Trophoblast cell (in vitro differentiated cells and primary cell): Measurements from ENCODE around the gene TIMM22.

Experiments used
- DNase-seq, 2 donors: peaks; one replicate each; pipeline ENCODE4 v3.0.0-alpha.2; 2016
- H2AFZ ChIP-seq: 2 replicates; pipeline ENCODE4 v1.6.1; 2013; ENCODE audit warnings: low read length, moderate library complexity, mild to moderate bottlenecking; ENCODE audit not compliant: insufficient read depth, poor library complexity
- H2AK5ac ChIP-seq: 2 replicates; pipeline ENCODE4 v1.6.1; 2013; ENCODE audit warnings: mild to moderate bottlenecking, low read length
- H2BK120ac ChIP-seq: 2 replicates; pipeline ENCODE4 v1.6.1; 2013; ENCODE audit warnings: low read length, mild to moderate bottlenecking, moderate library complexity; ENCODE audit not compliant: insufficient read depth, poor library complexity
- H2BK12ac ChIP-seq: 2 replicates; pipeline ENCODE4 v1.6.1; 2013; ENCODE audit warnings: mild to moderate bottlenecking, low read length, moderate library complexity
- H2BK5ac ChIP-seq: 2 replicates; pipeline ENCODE4 v1.6.1; 2013; ENCODE audit warnings: low read length, low read depth, moderate library complexity, mild to moderate bottlenecking; ENCODE audit not compliant: poor library complexity
- H3K14ac ChIP-seq: 2 replicates; pipeline ENCODE4 v1.6.1; 2013; ENCODE audit warnings: mild to moderate bottlenecking, low read length
- H3K18ac ChIP-seq: 2 replicates; pipeline ENCODE4 v1.6.1; 2013; ENCODE audit warnings: mild to moderate bottlenecking, low read length
- H3K23ac ChIP-seq: 2 replicates; pipeline ENCODE4 v1.6.1; 2013; ENCODE audit warnings: low read length
- H3K27ac ChIP-seq: 2 replicates; pipeline ENCODE4 v1.5.1; 2013; ENCODE audit warnings: low read depth, mild to moderate bottlenecking, inconsistent platforms, low read length, moderate library complexity
- H3K27me3 ChIP-seq: 2 replicates; pipeline ENCODE4 v1.6.1; 2013; ENCODE audit warnings: inconsistent platforms, mild to moderate bottlenecking, low read length, moderate library complexity; ENCODE audit not compliant: insufficient read depth
- H3K36me3 ChIP-seq, 2 experiments: 1 replicate in 1 of 2; 2 replicates in 1 of 2; pipeline ENCODE4 v1.6.1; 2013; ENCODE audit warnings: low read length in 2 of 2, mild to moderate bottlenecking in 2 of 2, moderate library complexity in 1 of 2; ENCODE audit not compliant: insufficient read depth in 2 of 2, control insufficient read depth in 1 of 2
- H3K4ac ChIP-seq: 2 replicates; pipeline ENCODE4 v1.6.1; 2013; ENCODE audit warnings: low read depth, mild to moderate bottlenecking, low read length, moderate library complexity
- H3K4me1 ChIP-seq, 2 experiments: 1 replicate in 1 of 2; 2 replicates in 1 of 2; pipeline ENCODE4 v1.6.1; 2013; ENCODE audit warnings: low read length in 2 of 2, mild to moderate bottlenecking in 2 of 2, moderate library complexity in 1 of 2; ENCODE audit not compliant: insufficient read depth in 2 of 2, control insufficient read depth in 1 of 2
- H3K4me2 ChIP-seq: 2 replicates; pipeline ENCODE4 v1.6.1; 2013; ENCODE audit warnings: inconsistent platforms, mild to moderate bottlenecking, low read length, moderate library complexity
- H3K4me3 ChIP-seq: 2 replicates; pipeline ENCODE4 v1.5.1; 2013; ENCODE audit warnings: mild to moderate bottlenecking, low read depth, low read length, inconsistent platforms
- H3K79me1 ChIP-seq: one replicate; pipeline ENCODE4 v1.6.1; 2013; ENCODE audit warnings: low read length
- H3K79me2 ChIP-seq: 2 replicates; pipeline ENCODE4 v1.6.1; 2013; ENCODE audit warnings: low read length, mild to moderate bottlenecking; ENCODE audit not compliant: control insufficient read depth, insufficient read depth, poor library complexity
- H3K9ac ChIP-seq: 2 replicates; pipeline ENCODE4 v1.6.1; 2013; ENCODE audit warnings: mild to moderate bottlenecking, low read length
- H3K9me3 ChIP-seq: 2 replicates; pipeline ENCODE4 v1.6.1; 2013; ENCODE audit warnings: low read depth, mild to moderate bottlenecking, control low read depth, inconsistent platforms, low read length; ENCODE audit not compliant: insufficient read depth
- H4K12ac ChIP-seq: 2 replicates; pipeline ENCODE4 v1.6.1; 2013; ENCODE audit warnings: low read depth, mild to moderate bottlenecking, low read length, moderate library complexity
- H4K8ac ChIP-seq: 2 replicates; pipeline ENCODE4 v1.6.1; 2013; ENCODE audit warnings: low read depth, mild to moderate bottlenecking, low read length, moderate library complexity
- H4K91ac ChIP-seq: one replicate; pipeline ENCODE4 v1.6.1; 2013; ENCODE audit warnings: low read depth, mild to moderate bottlenecking, low read length, moderate library complexity
- WGBS: extraction: QIAGEN DNeasy Blood & Tissue Kit; methylation state at CpG from one replicate; pipeline ENCODE4 v1.1.7; 2013; ENCODE audit warnings: missing lambda C conversion rate; ENCODE audit not compliant: insufficient read length, insufficient coverage; ENCODE audit errors: extremely low coverage; 5-methylcytosine and 5-hydroxymethylcytosine counted together

The TIMM22 gene

GRCh38 chr17:977166-977565 lies 19.8 kb upstream of the TIMM22 start:
- peaks cover 16% of the 10 kb centered on the region for H3K79me1 ChIP-seq
- H3K4me1 ChIP-seq = peaks cover 18 to 19% of the 10 kb centered on the region in 2 experiments
- H2AFZ ChIP-seq = no peak overlapping the region
- H3K4me3 ChIP-seq = no peak overlapping the region
- no peak overlapping the region for H3K23ac ChIP-seq
- H3K27ac ChIP-seq = no peak overlapping the region
- no peaks in the 10 kb centered on the region for H3K9me3 ChIP-seq
- no CpG with 5 or more reads among the region's 6 CpGs for WGBS
- peaks cover 31% of the 10 kb centered on the region for H3K79me2 ChIP-seq
- H2BK5ac ChIP-seq = no peak overlapping the region
- H4K91ac ChIP-seq = no peak overlapping the region
- no peak overlapping the region for H4K8ac ChIP-seq
- no peaks in the 10 kb centered on the region for H3K27me3 ChIP-seq
- peak overlapping the region; percentile 71 for H3K4ac ChIP-seq
- H3K4me2 ChIP-seq = peak overlapping the region; percentile 44
- no peak overlapping the region for H2BK120ac ChIP-seq
- no peak overlapping the region for H2AK5ac ChIP-seq
- no peak overlapping the region for H4K12ac ChIP-seq
- H3K18ac ChIP-seq = no peak overlapping the region
- no peak overlapping the region for H2BK12ac ChIP-seq
- no peak for DNase-seq
- no peak overlapping the region for H3K9ac ChIP-seq
- H3K14ac ChIP-seq = no peak overlapping the region
- peaks cover 0 to 2% of the 10 kb centered on the region in 2 experiments for H3K36me3 ChIP-seq

GRCh38 chr17:978103-979093 lies 18.5 kb upstream of the TIMM22 start:
- Histone ChIP-seq H4K8ac (peak overlapping the region; percentile 80), H3K4me3 (peak overlapping the region; percentile 87), H3K4ac (peak overlapping the region; percentile 99), H4K12ac (peak overlapping the region; percentile 58), H3K36me3 (peaks cover 0 to 2% of the 10 kb centered on the region in 2 experiments), H3K27ac (peak overlapping the region; percentile 75), H3K9me3 (no peaks in the 10 kb centered on the region), H3K27me3 (no peaks in the 10 kb centered on the region), H2BK5ac (peak overlapping the region; percentile 87), H3K23ac (no peak overlapping the region), H3K9ac (peak overlapping the region; percentile 83), H2AFZ (peak overlapping the region; percentile 86), H3K14ac (peak overlapping the region; percentile 87), H4K91ac (peak overlapping the region; percentile 94), H3K4me1 (peaks cover 11 to 15% of the 10 kb centered on the region in 2 experiments), H3K79me2 (peaks cover 29% of the 10 kb centered on the region), H2AK5ac (no peak overlapping the region), H3K18ac (peak overlapping the region; percentile 94), H3K4me2 (peak overlapping the region; percentile 77), H2BK120ac (peak overlapping the region; percentile 90), H2BK12ac (peak overlapping the region; percentile 8), H3K79me1 (peaks cover 16% of the 10 kb centered on the region)
- DNase-seq = no peak
- no CpG with 5 or more reads among the region's 72 CpGs for WGBS

GRCh38 chr17:979212-979538 lies 17.8 kb upstream of the TIMM22 start:
- H3K9ac ChIP-seq = peak overlapping the region; percentile 97
- H3K4me1 ChIP-seq = peaks cover 11 to 15% of the 10 kb centered on the region in 2 experiments
- no CpG with 5 or more reads among the region's 42 CpGs for WGBS
- H3K23ac ChIP-seq = no peak overlapping the region
- peak overlapping the region; percentile 87 for H3K4ac ChIP-seq
- H3K4me2 ChIP-seq = peak overlapping the region; percentile 71
- peak overlapping the region; percentile 99 for H3K4me3 ChIP-seq
- peak overlapping the region; percentile 50 for H4K91ac ChIP-seq
- H4K12ac ChIP-seq = peak overlapping the region; percentile 67
- H2BK120ac ChIP-seq = no peak overlapping the region
- no peak overlapping the region for H2AK5ac ChIP-seq
- peaks cover 29% of the 10 kb centered on the region for H3K79me2 ChIP-seq
- peaks cover 0 to 2% of the 10 kb centered on the region in 2 experiments for H3K36me3 ChIP-seq
- DNase-seq = no peak
- H2BK12ac ChIP-seq = no peak overlapping the region
- peak overlapping the region; percentile 78 for H2BK5ac ChIP-seq
- H3K9me3 ChIP-seq = no peaks in the 10 kb centered on the region
- no peaks in the 10 kb centered on the region for H3K27me3 ChIP-seq
- H2AFZ ChIP-seq = no peak overlapping the region
- peak overlapping the region; percentile 90 for H3K18ac ChIP-seq
- peak overlapping the region; percentile 84 for H3K14ac ChIP-seq
- H3K27ac ChIP-seq = peak overlapping the region; percentile 81
- peaks cover 16% of the 10 kb centered on the region for H3K79me1 ChIP-seq
- no peak overlapping the region for H4K8ac ChIP-seq

GRCh38 chr17:979539-980405 lies 17.2 kb upstream of the TIMM22 start, which contains the start of gene NXN:
Gene NXN (minus strand): TSS chr17:979776.
- peak within 1 kb of the TSS; percentile 99 for H3K4ac ChIP-seq
- peak within 1 kb of the TSS; percentile 97 for H3K9ac ChIP-seq
- DNase-seq = peak; percentile 52 to 78
- peaks cover 26% of the 10 kb centered on the region for H3K79me2 ChIP-seq
- H3K27me3 ChIP-seq = no peaks in the 10 kb centered on the region
- peak within 1 kb of the TSS; percentile 90 for H2BK120ac ChIP-seq
- peak within 1 kb of the TSS; percentile 86 for H2AFZ ChIP-seq
- peak within 1 kb of the TSS; percentile 80 for H4K8ac ChIP-seq
- H2BK12ac ChIP-seq = peak within 1 kb of the TSS; percentile 45
- peak within 1 kb of the TSS; percentile 87 for H3K14ac ChIP-seq
- peak within 1 kb of the TSS; percentile 79 for H3K4me2 ChIP-seq
- H3K9me3 ChIP-seq = no peaks in the 10 kb centered on the region
- peaks cover 0 to 2% of the 10 kb centered on the region in 2 experiments for H3K36me3 ChIP-seq
- H4K12ac ChIP-seq = peak within 1 kb of the TSS; percentile 67
- H3K27ac ChIP-seq = peak within 1 kb of the TSS; percentile 81
- H2BK5ac ChIP-seq = peak within 1 kb of the TSS; percentile 94
- H3K23ac ChIP-seq = no peak within 1 kb of the TSS
- WGBS = no CpG with 5 or more reads among the region's 94 CpGs
- H2AK5ac ChIP-seq = peak within 1 kb of the TSS; percentile 51
- H3K18ac ChIP-seq = peak within 1 kb of the TSS; percentile 94
- peak within 1 kb of the TSS; percentile 99 for H3K4me3 ChIP-seq
- H4K91ac ChIP-seq = peak within 1 kb of the TSS; percentile 94
- H3K4me1 ChIP-seq = peaks cover 11 to 15% of the 10 kb centered on the region in 2 experiments
- H3K79me1 ChIP-seq = peaks cover 16% of the 10 kb centered on the region
